HG02763 (cell line): ENCODE results near the gene CDH22.

ENCODE experiments used
- ATAC-seq: cut with Tn5 transposase; IDR thresholded peaks from one replicate; pipeline ENCODE4 v1.9.1; 2021; ENCODE audit warnings: mild to moderate bottlenecking, moderate library complexity; ENCODE audit not compliant: unreplicated experiment

CDH22 gene

GRCh38 chr20:46176739-46177378 is 131.4 kb downstream of the CDH22 start:
- ATAC-seq, result no peak

GRCh38 chr20:46175127-46175494 is 133.2 kb downstream of the CDH22 start:
- no peak for ATAC-seq

GRCh38 chr20:46174469-46175126 is 133.7 kb downstream of the CDH22 start:
- ATAC-seq, result no peak

DNA sequence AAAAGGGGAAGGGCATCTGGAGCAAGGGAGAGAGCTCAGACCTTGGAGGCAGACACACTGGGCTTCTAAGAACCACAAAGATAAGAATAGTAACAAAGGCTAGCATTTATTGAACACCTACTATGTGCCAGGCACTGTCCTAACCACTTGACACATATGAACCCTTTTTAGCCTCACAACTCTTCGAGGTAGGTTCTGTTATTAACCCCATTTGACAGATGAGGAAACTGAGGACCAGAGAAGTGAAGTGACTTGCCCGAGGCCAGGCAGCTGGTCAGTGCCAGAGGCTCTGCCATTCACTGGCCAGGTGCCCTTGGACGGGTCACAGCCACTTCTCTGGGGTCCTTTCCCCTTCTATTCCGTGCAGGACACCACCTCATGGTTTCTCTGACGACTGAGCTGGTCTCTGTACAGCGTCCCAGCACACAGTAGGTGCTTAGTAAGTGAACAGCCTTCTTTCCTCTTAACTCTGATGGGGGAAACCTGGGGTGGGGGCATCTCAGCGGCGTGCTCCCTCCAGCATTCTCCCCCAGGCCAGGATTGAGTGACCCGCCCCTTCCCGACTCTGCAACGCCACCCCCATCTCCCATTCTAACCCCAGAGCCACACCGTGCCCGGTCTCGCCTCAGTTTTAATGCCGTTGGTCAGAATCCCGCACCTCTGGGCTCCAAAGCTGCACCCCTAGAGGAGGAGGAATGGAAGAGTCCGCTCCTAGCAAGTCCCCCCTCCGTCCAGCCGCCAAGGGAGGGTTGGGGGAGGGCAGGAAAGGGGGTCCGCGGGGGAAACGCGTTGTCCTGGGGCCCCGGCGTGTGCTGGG is 134.4 kb downstream of the CDH22 start:
- no peak for ATAC-seq

DNA sequence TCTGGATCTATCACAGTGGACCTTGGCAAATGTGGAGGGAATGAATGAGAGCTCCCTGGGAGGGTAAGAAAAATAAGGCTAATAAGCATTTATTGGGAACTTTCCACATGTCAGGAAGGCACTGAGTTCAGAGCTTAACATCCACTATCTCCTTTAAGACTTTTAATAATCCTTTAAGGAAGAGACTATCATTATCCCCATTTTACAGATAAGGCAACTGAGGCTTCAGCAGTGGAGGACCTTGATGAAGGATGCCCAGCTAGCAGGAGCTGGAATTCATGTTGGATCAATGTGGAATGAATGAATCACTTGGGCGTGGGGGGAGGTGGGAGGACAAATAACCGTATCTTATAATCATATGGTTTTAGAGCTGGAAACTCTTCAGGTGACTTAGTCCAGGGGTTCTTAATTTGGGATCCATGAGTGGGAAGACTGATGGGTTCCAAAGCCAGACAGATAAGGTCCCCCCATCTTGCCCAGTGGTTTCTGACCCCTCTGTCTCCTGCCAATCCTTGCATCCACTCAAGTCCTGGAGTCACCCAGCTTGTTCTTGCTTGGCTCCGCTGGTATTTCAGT is 135.2 kb downstream of the CDH22 start:
- ATAC-seq, result no peak

DNA sequence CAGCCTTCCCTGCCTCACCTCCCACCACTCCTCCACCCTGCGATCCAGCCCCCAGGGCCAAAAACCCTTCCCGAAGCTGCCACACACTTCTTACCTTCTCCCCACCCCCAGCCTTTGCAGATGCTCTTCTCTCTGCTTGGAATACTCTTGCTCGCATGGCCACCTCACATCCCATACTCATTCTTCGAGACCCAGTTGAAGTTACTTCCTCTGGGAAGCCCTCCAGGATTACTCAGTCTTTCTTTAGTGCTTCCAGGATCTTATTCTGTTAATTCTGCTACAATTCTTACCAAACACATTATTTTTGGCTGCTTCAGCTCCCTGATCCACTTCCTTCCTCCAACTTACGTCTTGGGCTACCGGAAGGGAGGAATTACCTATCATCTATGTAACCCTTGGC is 135.8 kb downstream of the CDH22 start:
- no peak for ATAC-seq

- ATAC-seq, result no peak
Observed at GRCh38 chr20:46171909-46172308, 136.4 kb downstream of the CDH22 start.

GRCh38 chr20:46171476-46171875 is 136.8 kb downstream of the CDH22 start:
- no peak for ATAC-seq

GRCh38 chr20:46169245-46170171 is 138.8 kb downstream of the CDH22 start:
- ATAC-seq, result no peak

- ATAC-seq, result no peak
Observed at GRCh38 chr20:46168438-46168837, 139.9 kb downstream of the CDH22 start.

- ATAC-seq, result no peak
Observed at GRCh38 chr20:46167080-46167479, 141.2 kb downstream of the CDH22 start.

GRCh38 chr20:46164254-46164653 is 144.0 kb downstream of the CDH22 start:
- no peak for ATAC-seq

DNA sequence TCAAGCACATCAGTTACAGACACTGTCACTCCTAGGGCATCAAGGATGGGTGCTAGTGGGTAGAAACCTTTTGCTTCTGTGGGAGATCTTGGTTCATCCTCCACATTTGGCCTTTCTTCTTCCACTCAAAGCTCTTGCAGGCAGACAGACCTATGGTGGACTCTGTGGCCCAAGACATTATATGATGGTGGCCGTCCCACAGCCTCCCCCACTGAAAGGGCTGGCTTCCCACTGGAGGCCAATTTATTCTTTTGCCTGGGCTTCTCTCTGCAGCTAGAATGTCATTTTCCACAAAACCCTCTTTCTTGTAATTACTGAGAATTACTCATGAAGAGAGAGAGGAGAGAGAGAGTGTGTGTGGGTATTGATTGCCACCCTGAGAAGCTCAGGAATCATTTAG is 146.4 kb downstream of the CDH22 start:
- ATAC-seq, result no peak

GRCh38 chr20:46160661-46161060 is 147.6 kb downstream of the CDH22 start:
- ATAC-seq, result no peak

GRCh38 chr20:46159101-46159897 is 149.0 kb downstream of the CDH22 start:
- no peak for ATAC-seq

DNA sequence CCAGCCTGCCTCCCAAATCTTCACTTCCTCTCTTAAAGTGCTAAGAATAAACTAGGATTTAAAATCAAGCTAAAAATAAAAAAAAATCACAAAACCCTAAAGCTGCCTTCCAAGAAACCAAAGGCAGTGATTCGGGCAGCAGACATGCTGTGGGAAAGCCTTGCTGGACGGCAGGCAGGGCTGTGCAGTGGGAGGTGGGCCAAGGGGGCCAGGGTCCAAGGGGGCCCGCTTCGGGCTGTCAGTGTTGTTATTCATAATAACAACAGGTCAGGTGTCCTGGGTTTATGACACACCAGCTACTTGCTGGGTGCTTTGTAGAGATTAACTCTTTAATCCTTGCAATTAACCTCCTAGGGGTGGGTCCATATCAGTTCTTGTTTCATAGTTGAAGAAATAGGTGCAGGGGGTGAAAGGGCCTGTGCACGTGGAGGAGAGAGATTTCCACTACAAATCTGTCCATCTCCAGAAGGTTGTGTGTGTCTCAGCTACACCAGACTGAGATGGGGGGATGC is 149.8 kb downstream of the CDH22 start:
- no peak for ATAC-seq

DNA sequence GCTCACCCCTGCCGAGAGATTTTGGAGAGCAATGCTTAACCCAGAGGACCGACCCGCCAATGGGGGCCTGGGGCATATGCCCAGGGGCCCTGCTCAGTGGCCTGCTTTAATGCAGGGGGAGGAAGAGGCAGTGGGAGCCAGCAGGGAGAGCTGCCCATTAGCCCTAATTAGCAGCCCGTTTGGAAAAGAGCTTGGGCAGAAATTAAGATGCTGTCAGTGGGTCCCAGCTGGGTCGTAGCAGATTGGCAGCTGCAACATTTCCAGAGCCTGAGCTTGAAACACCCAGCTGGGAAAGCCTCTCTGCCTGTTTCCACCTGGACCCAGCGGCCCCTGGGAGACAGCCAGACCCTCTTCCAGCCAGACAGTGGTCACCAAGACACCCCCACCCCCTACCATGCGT is 150.7 kb downstream of the CDH22 start:
- no peak for ATAC-seq

GRCh38 chr20:46157076-46157592 is 151.2 kb downstream of the CDH22 start:
- no peak for ATAC-seq

GRCh38 chr20:46156065-46156464 is 152.2 kb downstream of the CDH22 start:
- no peak for ATAC-seq
